GM12878 (cell line): ENCODE results near the gene RGR.

Experiments used
- BMI1 ChIP-seq: fragments of 450-650 bp; IDR thresholded peaks from 2 replicates; pipeline ENCODE4 v1.6.1; 2016; ENCODE audit warnings: mild to moderate bottlenecking, moderate library complexity, borderline replicate concordance
- JUNB ChIP-seq: IDR thresholded peaks from 2 replicates; pipeline ENCODE4 v1.6.1; 2016; ENCODE audit warnings: antibody characterized with exemption, mild to moderate bottlenecking
- MAX ChIP-seq: IDR thresholded peaks from 2 replicates; pipeline ENCODE4 v1.6.1; 2012; ENCODE audit warnings: low read depth, low read length, improper control_type of control experiment
- NR2C2 ChIP-seq: IDR thresholded peaks from 2 replicates; pipeline ENCODE4 v1.6.1; 2011; ENCODE audit warnings: borderline replicate concordance, low read depth; ENCODE audit not compliant: control insufficient read depth, insufficient read length
- POLR2AphosphoS2 ChIP-seq: IDR thresholded peaks from 2 replicates; pipeline ENCODE4 v1.6.1; 2011; ENCODE audit warnings: low read depth, mild to moderate bottlenecking, low read length, improper control_type of control experiment, moderate library complexity

- TF ChIP-seq POLR2AphosphoS2 (no peak), MAX (no peak), NR2C2 (no peak), JUNB (no peak), BMI1 (no peak)
Measured at GRCh38 chr10:84213076-84213475, 31.8 kb upstream of the RGR start.
